ENCODE results near the gene CYTH3. TPM values are rescaled to one million over a fixed set of nuclear protein-coding genes. Genes with fewer than 3 reads are reported as not detected.

CYTH3 gene
- total and polyA plus RNA-seq, 2 of the 4 experiments (the other 2 are of a cell fraction) = 14.2 to 34.8 TPM

DNA sequence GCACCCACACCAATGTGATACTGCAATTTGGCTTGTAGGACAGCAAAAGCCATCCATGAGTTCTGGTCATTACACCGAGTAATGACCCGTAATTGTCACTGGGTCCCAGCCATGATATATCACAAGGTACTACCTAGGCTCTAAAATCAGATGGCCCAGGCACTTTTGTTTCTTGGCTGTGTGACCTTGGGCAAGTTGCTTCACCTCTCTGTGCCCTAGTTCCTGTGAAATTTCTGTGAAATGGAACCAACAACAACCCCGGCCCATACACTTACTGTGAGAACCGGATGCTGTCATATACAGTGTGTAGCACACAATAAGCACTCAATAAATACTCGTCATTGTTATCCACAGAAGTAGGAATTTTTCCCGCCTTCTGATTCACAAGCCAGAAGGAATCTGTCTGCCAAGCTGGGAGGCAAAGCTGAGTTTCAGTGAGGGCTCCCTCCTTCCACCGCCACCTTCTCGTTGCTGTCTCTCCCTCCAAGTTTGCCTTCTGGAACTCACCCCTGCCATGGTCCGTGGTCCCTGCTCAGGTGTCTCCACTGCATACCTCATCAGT, 6.4 kb upstream of the CYTH3 start:
- H2BK120ac ChIP-seq (ENCODE audit: low read depth, low read length) = peak overlapping the region; percentile 60
- peak overlapping the region; percentile 38 for H2BK20ac ChIP-seq (ENCODE audit: low read depth, low read length)
- H4K5ac ChIP-seq (ENCODE audit: low read depth, low read length) = no peak overlapping the region
- 0 out of 2 replicates have a peak overlapping the region, but pooled peaks have one; percentile 10 for H3K23ac ChIP-seq (ENCODE audit: low read depth, low read length)
- no peaks in the 10 kb centered on the region for H3K9me3 ChIP-seq (ENCODE audit: control insufficient read depth, insufficient read depth, low read length)
- dilution Hi-C loops (cut with HindIII; ENCODE audit: low sequenced_read_pairs, unreplicated experiment) (no loop called here), in situ Hi-C loops (cut with MboI; ENCODE audit: low sequenced_read_pairs) (no loop called here), intact Hi-C loops (cut with micrococcal nuclease) (no loop called here)
- peak overlapping the region in 1 of 2 experiments; percentile 67; a peak in 1 of 4 replicates for H4K8ac ChIP-seq (ENCODE audit: low read depth in 2 of 2, low read length in 2 of 2)
- H3K4ac ChIP-seq (ENCODE audit: low read depth, low read length) = peak overlapping the region; percentile 52
- H2AK5ac ChIP-seq (ENCODE audit: low read depth, low read length) = peak overlapping the region; percentile 85
- H2BK5ac ChIP-seq (ENCODE audit: low read depth, low read length, poor library complexity, severe bottlenecking) = no peak overlapping the region
- 0 out of 3 replicates have a peak overlapping the region, but pooled peaks have one; percentile 25 for H2BK15ac ChIP-seq (ENCODE audit: low read depth, low read length)
- H3K9ac ChIP-seq (ENCODE audit: low read depth, low read length) = no peak overlapping the region
- POLR2A ChIA-PET (ENCODE audit: unreplicated experiment) = no interaction called here
- no peak overlapping the region for H3K27ac ChIP-seq (ENCODE audit: insufficient read depth, low read length)
- H3K4me3 ChIP-seq (ENCODE audit: insufficient read depth, low read depth, low read length) = no peak overlapping the region
- no peak overlapping the region for H3K56ac ChIP-seq (ENCODE audit: extremely low read depth, insufficient read depth, low read length)
- H3K79me1 ChIP-seq (ENCODE audit: low read depth in 1 of 2, low read length in 2 of 2) = peaks cover 0 to 3% of the 10 kb centered on the region in 2 experiments; a peak in 1 of 4 replicates
- peaks cover 5% of the 10 kb centered on the region; the same call in 1 of the 2 replicates for H3K9me1 ChIP-seq (ENCODE audit: insufficient read depth, low read length)
- H3K4me2 ChIP-seq (ENCODE audit: low read depth, low read length) = no peak overlapping the region
- peak overlapping the region; percentile 77 for H2AK9ac ChIP-seq (replicated peaks; ENCODE audit: low read depth, low read length, poor library complexity)
- no peak overlapping the region for H3K18ac ChIP-seq (ENCODE audit: low read depth, low read length)
- CTCF ChIA-PET = no interaction called here
- H3K27me3 ChIP-seq (ENCODE audit: control insufficient read depth, insufficient read depth, low read length) = no peaks in the 10 kb centered on the region
- DNase-seq (peak; percentile 64), ATAC-seq (ENCODE audit: low read depth) (no peak)
- TF ChIP-seq, protein P1, sequence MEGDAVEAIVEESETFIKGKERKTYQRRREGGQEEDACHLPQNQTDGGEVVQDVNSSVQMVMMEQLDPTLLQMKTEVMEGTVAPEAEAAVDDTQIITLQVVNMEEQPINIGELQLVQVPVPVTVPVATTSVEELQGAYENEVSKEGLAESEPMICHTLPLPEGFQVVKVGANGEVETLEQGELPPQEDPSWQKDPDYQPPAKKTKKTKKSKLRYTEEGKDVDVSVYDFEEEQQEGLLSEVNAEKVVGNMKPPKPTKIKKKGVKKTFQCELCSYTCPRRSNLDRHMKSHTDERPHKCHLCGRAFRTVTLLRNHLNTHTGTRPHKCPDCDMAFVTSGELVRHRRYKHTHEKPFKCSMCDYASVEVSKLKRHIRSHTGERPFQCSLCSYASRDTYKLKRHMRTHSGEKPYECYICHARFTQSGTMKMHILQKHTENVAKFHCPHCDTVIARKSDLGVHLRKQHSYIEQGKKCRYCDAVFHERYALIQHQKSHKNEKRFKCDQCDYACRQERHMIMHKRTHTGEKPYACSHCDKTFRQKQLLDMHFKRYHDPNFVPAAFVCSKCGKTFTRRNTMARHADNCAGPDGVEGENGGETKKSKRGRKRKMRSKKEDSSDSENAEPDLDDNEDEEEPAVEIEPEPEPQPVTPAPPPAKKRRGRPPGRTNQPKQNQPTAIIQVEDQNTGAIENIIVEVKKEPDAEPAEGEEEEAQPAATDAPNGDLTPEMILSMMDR (conservative IDR thresholded peaks at IDR 0.05; ENCODE audit: low read depth, low read length) = no peak
- TF ChIP-seq NFE2L2 (IDR thresholded peaks at IDR 0.05; ENCODE audit: low read depth, low read length) (no peak), MAFK (IDR thresholded peaks at IDR 0.05; ENCODE audit: low read depth, low read length) (no peak), CEBPB (IDR thresholded peaks at IDR 0.05; ENCODE audit: low read depth, low read length) (no peak), CHD1 (IDR thresholded peaks at IDR 0.05; ENCODE audit: low read depth, low read length) (no peak), MAZ (IDR thresholded peaks at IDR 0.05; ENCODE audit: borderline replicate concordance, low read depth, low read length) (no peak)
- TF ChIP-seq, protein P2, sequence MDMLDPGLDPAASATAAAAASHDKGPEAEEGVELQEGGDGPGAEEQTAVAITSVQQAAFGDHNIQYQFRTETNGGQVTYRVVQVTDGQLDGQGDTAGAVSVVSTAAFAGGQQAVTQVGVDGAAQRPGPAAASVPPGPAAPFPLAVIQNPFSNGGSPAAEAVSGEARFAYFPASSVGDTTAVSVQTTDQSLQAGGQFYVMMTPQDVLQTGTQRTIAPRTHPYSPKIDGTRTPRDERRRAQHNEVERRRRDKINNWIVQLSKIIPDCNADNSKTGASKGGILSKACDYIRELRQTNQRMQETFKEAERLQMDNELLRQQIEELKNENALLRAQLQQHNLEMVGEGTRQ (IDR thresholded peaks at IDR 0.05; ENCODE audit: low read depth, low read length) = no peak
- TF ChIP-seq, protein P3, sequence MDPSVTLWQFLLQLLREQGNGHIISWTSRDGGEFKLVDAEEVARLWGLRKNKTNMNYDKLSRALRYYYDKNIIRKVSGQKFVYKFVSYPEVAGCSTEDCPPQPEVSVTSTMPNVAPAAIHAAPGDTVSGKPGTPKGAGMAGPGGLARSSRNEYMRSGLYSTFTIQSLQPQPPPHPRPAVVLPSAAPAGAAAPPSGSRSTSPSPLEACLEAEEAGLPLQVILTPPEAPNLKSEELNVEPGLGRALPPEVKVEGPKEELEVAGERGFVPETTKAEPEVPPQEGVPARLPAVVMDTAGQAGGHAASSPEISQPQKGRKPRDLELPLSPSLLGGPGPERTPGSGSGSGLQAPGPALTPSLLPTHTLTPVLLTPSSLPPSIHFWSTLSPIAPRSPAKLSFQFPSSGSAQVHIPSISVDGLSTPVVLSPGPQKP (IDR thresholded peaks at IDR 0.05; ENCODE audit: borderline replicate concordance, low read depth, low read length) = no peak
- H3K14ac ChIP-seq (replicated peaks; ENCODE audit: low read depth, low read length) = 0 out of 2 replicates have a peak overlapping the region, but pooled peaks have one; percentile 46
- H4K91ac ChIP-seq (ENCODE audit: insufficient read depth, low read depth, low read length) = peak overlapping the region; percentile 44
- H4K20me1 ChIP-seq (ENCODE audit: insufficient read depth, low read length) = no peaks in the 10 kb centered on the region
- 80% methylated on average over 3 of the region's 9 CpGs; no CpG with 5 or more reads in 1 of the 2 experiments for WGBS, 2 experiments (ENCODE audit: extremely low coverage in 2 of 2, insufficient read length in 1 of 2)
- peaks cover 16% of the 10 kb centered on the region for H3K4me1 ChIP-seq (ENCODE audit: control insufficient read depth, insufficient read depth, low read length)
- H2AFZ ChIP-seq (replicated peaks; ENCODE audit: low read length, poor library complexity) = peak overlapping the region; percentile 36
- no peaks in the 10 kb centered on the region for H3K36me3 ChIP-seq (ENCODE audit: control insufficient read depth, insufficient read depth, low read length)
- no TSS peak for BruUV-seq (replicated peaks)
